Esophagus muscularis mucosa (tissue), 2 donors: ENCODE results near the gene UMODL1.

Experiments
- POLR2A ChIP-seq: fragments of 450-650 bp; IDR thresholded peaks from one replicate; pipeline ENCODE4 v1.6.1; 2017; ENCODE audit warnings: antibody characterized with exemption, moderate library complexity, mild to moderate bottlenecking, low read depth
- POLR2AphosphoS5 ChIP-seq, 2 donors: sonication (generic); formaldehyde crosslinking; IDR thresholded peaks; one replicate each; pipeline ENCODE4 v1.6.1; 2017; ENCODE audit warnings: antibody characterized with exemption in 2 of 2

- TF ChIP-seq POLR2AphosphoS5 (IDR thresholded peaks at IDR 0.05) (no peak), POLR2A (no peak)
Observed at GRCh38 chr21:42107177-42107880, 36.2 kb downstream of the UMODL1 start.
